OCI-LY1 (cell line): ENCODE measurements around the gene SETD5.

Source experiments
- H2AFZ ChIP-seq: fragments of 200-600 bp; sonication (generic), shearing (Covaris generic); 2 replicates; pipeline ENCODE4 v1.6.0; 2014; ENCODE audit warnings: antibody characterized with exemption, mild to moderate bottlenecking, low read length
- H3F3A ChIP-seq: fragments of 200-600 bp; sonication (generic), shearing (Covaris generic); 2 replicates; pipeline ENCODE4 v1.6.0; 2014; ENCODE audit warnings: mild to moderate bottlenecking, antibody characterized with exemption, low read length, moderate library complexity; ENCODE audit not compliant: insufficient read depth
- H3K27ac ChIP-seq: fragments of 200-600 bp; sonication (generic); 2 replicates; pipeline ENCODE4 v1.5.1; 2014; ENCODE audit warnings: low read length, mixed run types, mild to moderate bottlenecking, low read depth; ENCODE audit not compliant: poor library complexity, severe bottlenecking
- H3K27me3 ChIP-seq: fragments of 200-600 bp; sonication (generic); 2 replicates; pipeline ENCODE4 v1.6.0; 2014; ENCODE audit warnings: antibody characterized with exemption, mild to moderate bottlenecking, low read length, moderate library complexity; ENCODE audit not compliant: insufficient read depth
- H3K36me3 ChIP-seq: fragments of 200-600 bp; sonication (generic); 2 replicates; pipeline ENCODE4 v1.6.1; 2014; ENCODE audit warnings: mild to moderate bottlenecking, antibody characterized with exemption, low read length, moderate library complexity, mixed read lengths; ENCODE audit not compliant: insufficient read depth
- H3K4me1 ChIP-seq: fragments of 200-600 bp; sonication (generic); 2 replicates; pipeline ENCODE4 v1.5.1; 2014; ENCODE audit warnings: mild to moderate bottlenecking, low read length, moderate library complexity; ENCODE audit not compliant: insufficient read depth, severe bottlenecking
- H3K4me2 ChIP-seq: fragments of 200-600 bp; sonication (generic), shearing (Covaris generic); 2 replicates; pipeline ENCODE4 v1.6.1; 2014; ENCODE audit warnings: low read length
- H3K4me3 ChIP-seq: fragments of 200-600 bp; sonication (generic); 2 replicates; pipeline ENCODE4 v1.5.1; 2014; ENCODE audit warnings: low read length, low read depth, mild to moderate bottlenecking, mixed read lengths; ENCODE audit not compliant: poor library complexity, severe bottlenecking
- H3K79me2 ChIP-seq: fragments of 200-600 bp; shearing (Covaris generic); 2 replicates; pipeline ENCODE4 v1.6.1; 2016; ENCODE audit warnings: mixed run types, low read length, mixed read lengths; ENCODE audit not compliant: insufficient read depth
- H3K9ac ChIP-seq: fragments of 200-600 bp; sonication (generic), shearing (Covaris generic); 2 replicates; pipeline ENCODE4 v1.6.1; 2014; ENCODE audit warnings: mild to moderate bottlenecking, low read length, mixed read lengths
- H3K9me2 ChIP-seq: fragments of 200-600 bp; sonication (generic), shearing (Covaris generic); 2 replicates; pipeline ENCODE4 v1.6.1; 2014; ENCODE audit warnings: low read depth, mild to moderate bottlenecking, low read length, mixed read lengths
- H3K9me3 ChIP-seq: fragments of 200-600 bp; shearing (Covaris generic); 2 replicates; pipeline ENCODE4 v1.6.1; 2014; ENCODE audit warnings: low read length, mixed read lengths
- H4K20me1 ChIP-seq: fragments of 200-600 bp; sonication (generic), shearing (Covaris generic); 2 replicates; pipeline ENCODE4 v1.6.0; 2016; ENCODE audit warnings: mild to moderate bottlenecking, low read length; ENCODE audit not compliant: insufficient read depth
- CTCF ChIP-seq: fragments of 200-600 bp; sonication (generic), shearing (Covaris generic); IDR thresholded peaks from 2 replicates; pipeline ENCODE4 v1.5.1; 2017; ENCODE audit warnings: mild to moderate bottlenecking, antibody characterized with exemption, low read length, moderate library complexity, mixed read lengths
- EZH2 ChIP-seq: fragments of 200-600 bp; sonication (generic), shearing (Covaris generic); IDR thresholded peaks from 2 replicates; pipeline ENCODE4 v1.8.0; 2017; ENCODE audit warnings: borderline replicate concordance, mixed run types, mild to moderate bottlenecking, antibody characterized with exemption, low read length, moderate library complexity, mixed read lengths

SETD5 gene

GRCh38 chr3:9377981-9378380 is 19.4 kb upstream of the SETD5 start:
- H2AFZ ChIP-seq, result no peak overlapping the region
- peaks cover 94% of the 10 kb centered on the region for H3K36me3 ChIP-seq
- no peak overlapping the region for H3K4me3 ChIP-seq
- no peak overlapping the region for H3K4me2 ChIP-seq
- no peak overlapping the region for H3K27ac ChIP-seq
- no peak overlapping the region for H3K9ac ChIP-seq
- H3K79me2 ChIP-seq, result no peaks in the 10 kb centered on the region
- no peaks in the 10 kb centered on the region for H3K27me3 ChIP-seq
- no peak for TF ChIP-seq CTCF
- no peaks in the 10 kb centered on the region for H3K9me2 ChIP-seq
- no peaks in the 10 kb centered on the region for H4K20me1 ChIP-seq
- H3K4me1 ChIP-seq, result no peaks in the 10 kb centered on the region
- no peaks in the 10 kb centered on the region for H3K9me3 ChIP-seq
- H3F3A ChIP-seq, result no peaks in the 10 kb centered on the region; the same call in 1 of the 2 replicates

DNA sequence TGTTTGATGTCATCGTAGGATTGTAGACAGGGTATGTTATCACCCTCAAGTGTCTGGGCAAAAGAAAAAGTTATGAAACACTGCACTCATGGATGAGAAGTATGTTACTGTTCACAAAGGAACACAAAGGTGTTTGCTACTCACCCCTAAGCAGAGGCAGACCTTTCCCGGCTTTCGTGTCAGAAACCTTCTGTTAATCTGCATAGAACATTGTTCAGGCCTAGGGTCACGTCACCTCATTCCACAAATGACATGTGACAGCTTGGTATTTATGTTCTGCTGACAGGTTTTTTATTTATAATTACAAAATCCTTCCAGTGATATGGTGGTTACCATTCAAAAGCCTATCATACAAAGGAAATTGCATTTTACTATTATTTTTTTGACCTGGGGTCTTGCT is 18.1 kb upstream of the SETD5 start:
- Histone ChIP-seq H3K36me3 (peaks cover 95% of the 10 kb centered on the region), H3K4me3 (no peak overlapping the region), H3K4me1 (no peaks in the 10 kb centered on the region), H3K79me2 (no peaks in the 10 kb centered on the region), H4K20me1 (no peaks in the 10 kb centered on the region), H2AFZ (no peak overlapping the region), H3K9me2 (no peaks in the 10 kb centered on the region), H3K27me3 (no peaks in the 10 kb centered on the region), H3K27ac (no peak overlapping the region), H3K4me2 (no peak overlapping the region), H3K9me3 (no peaks in the 10 kb centered on the region), H3F3A (no peaks in the 10 kb centered on the region; the same call in 1 of the 2 replicates), H3K9ac (no peak overlapping the region)
- TF ChIP-seq CTCF (no peak), EZH2 (no peak)

DNA sequence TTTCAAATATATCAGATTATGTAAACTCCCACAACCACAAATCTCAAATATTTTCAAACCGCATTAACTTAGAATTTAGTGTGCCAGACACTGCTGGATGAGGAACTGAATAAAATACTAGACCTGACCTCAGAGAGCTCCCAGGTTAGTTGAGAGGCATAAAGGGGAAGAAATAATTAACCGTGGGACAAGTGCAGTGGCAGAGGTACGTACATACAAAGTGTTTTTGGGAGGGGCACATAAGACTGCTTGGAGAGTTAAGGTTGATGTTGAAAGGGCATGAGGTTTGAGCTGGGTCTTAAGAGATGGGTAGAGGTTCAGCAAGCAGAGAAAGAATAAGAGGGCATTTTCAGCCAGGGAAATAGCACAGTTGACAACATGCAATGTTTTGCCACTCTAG is 17.4 kb upstream of the SETD5 start:
- H3K4me3 ChIP-seq, result no peak overlapping the region
- TF ChIP-seq CTCF (no peak), EZH2 (no peak)
- no peaks in the 10 kb centered on the region for H3K79me2 ChIP-seq
- no peak overlapping the region for H3K4me2 ChIP-seq
- H2AFZ ChIP-seq, result no peak overlapping the region
- H3K27me3 ChIP-seq, result no peaks in the 10 kb centered on the region
- H4K20me1 ChIP-seq, result no peaks in the 10 kb centered on the region
- H3F3A ChIP-seq, result peaks cover under 1% of the 10 kb centered on the region
- H3K27ac ChIP-seq, result no peak overlapping the region
- no peaks in the 10 kb centered on the region for H3K4me1 ChIP-seq
- H3K9me3 ChIP-seq, result no peaks in the 10 kb centered on the region
- peaks cover 95% of the 10 kb centered on the region for H3K36me3 ChIP-seq
- no peaks in the 10 kb centered on the region for H3K9me2 ChIP-seq
- no peak overlapping the region for H3K9ac ChIP-seq
